Loucy (cell line): ENCODE measurements around the gene ABCB1.

Experiments
- CTCF ChIP-seq: fragments of 200-600 bp; sonication (generic); conservative IDR thresholded peaks from 2 replicates; pipeline ENCODE4 v1.5.1; 2014; ENCODE audit warnings: mild to moderate bottlenecking, antibody characterized with exemption, low read length
- EZH2phosphoT487 ChIP-seq: fragments of 200-600 bp; IDR thresholded peaks from 2 replicates; pipeline ENCODE4 v1.6.1; 2018; ENCODE audit warnings: antibody characterized with exemption, mild to moderate bottlenecking, moderate library complexity, borderline replicate concordance

GRCh38 chr7:87475359-87476178, 125.1 kb downstream of the ABCB1 start, which contains the start of gene ABCB4:
- no peak for TF ChIP-seq CTCF
- no peak for TF ChIP-seq EZH2phosphoT487
